GM12878 (cell line): Measurements from ENCODE around the gene DNHD1. TPM values are rescaled to one million over a fixed set of nuclear protein-coding genes. Genes with fewer than 3 reads are reported as not detected.

Experiments
- ATAC-seq: fragments of 200-7000 bp; cut with Tn5 transposase; 3 replicates; pipeline ENCODE4 v1.9.1; 2020; ENCODE audit warnings: mild to moderate bottlenecking, moderate library complexity
- BruUV-seq: library from RNA; stranded (reverse); fragments of 400-500 nt; replicated peaks from 2 replicates; lab custom pipeline; 2021; lab: Mats Ljungman, UMichigan
- CTCF ChIA-PET: fragments of 300-600 bp; sonication (Branson Sonifier 250); formaldehyde crosslinking; extraction: SDS; loops from one replicate; lab custom pipeline; 2021; ENCODE audit warnings: inconsistent platforms; lab: Yijun Ruan, JAX
- POLR2A ChIA-PET: fragments of 350-600 bp; formaldehyde crosslinking; extraction: SDS; loops from one replicate; lab custom pipeline; 2021; ENCODE audit warnings: inconsistent platforms; lab: Charles Lee
- RAD21 ChIA-PET: fragments of 300-600 bp; sonication (Branson Sonifier 250); formaldehyde crosslinking; loops from one replicate; lab custom pipeline; 2023; ENCODE audit warnings: antibody characterized with exemption; ENCODE audit not compliant: unreplicated experiment; lab: Charles Lee
- SMC1A ChIA-PET: fragments of 300-600 bp; sonication (Branson Sonifier 250); formaldehyde crosslinking; loops from one replicate; lab custom pipeline; 2023; ENCODE audit not compliant: unreplicated experiment, uncharacterized antibody; lab: Charles Lee
- DNase-seq: peaks from one replicate; pipeline ENCODE4 v3.0.0-alpha.2; 2011; ENCODE audit warnings: low read depth, low spot score
- FAIRE-seq: peaks from 3 replicates; lab custom pipeline; 2011; peaks lifted over from hg19 to GRCh38; lab: Jason Lieb, UNC
- H2AFZ ChIP-seq: 2 replicates; pipeline ENCODE4 v1.6.0; 2011; ENCODE audit warnings: low read depth, low read length, control low read depth; ENCODE audit not compliant: control insufficient read depth
- H3K27ac ChIP-seq: 2 replicates; pipeline ENCODE4 v1.5.1; 2011; ENCODE audit warnings: control low read depth; ENCODE audit not compliant: control insufficient read depth, insufficient read depth
- H3K27me3 ChIP-seq, 2 experiments: replicated peaks in 1 of 2; 2 replicates each; pipeline versions ENCODE4 v1.6.0 to v1.6.1; 2011; ENCODE audit warnings: low read length in 1 of 2; ENCODE audit not compliant: control insufficient read depth in 2 of 2, insufficient read depth in 2 of 2
- H3K36me3 ChIP-seq, 2 experiments: 2 replicates each; pipeline ENCODE4 v1.5.1; 2011; ENCODE audit warnings: low read length in 1 of 2; ENCODE audit not compliant: control insufficient read depth in 2 of 2, insufficient read depth in 2 of 2
- H3K4me1 ChIP-seq: 2 replicates; pipeline ENCODE4 v1.6.1; 2011; ENCODE audit warnings: mild to moderate bottlenecking, low read length, moderate library complexity, mixed read lengths; ENCODE audit not compliant: control insufficient read depth, insufficient read depth
- H3K4me2 ChIP-seq: 2 replicates; pipeline ENCODE4 v1.6.0; 2011; ENCODE audit warnings: control low read depth; ENCODE audit not compliant: control insufficient read depth, insufficient read depth
- H3K4me3 ChIP-seq: fragments of 200-600 bp; sonication (generic); 2 replicates; pipeline ENCODE4 v1.5.1; 2016
- H3K79me2 ChIP-seq: 2 replicates; pipeline ENCODE4 v1.6.0; 2011; ENCODE audit warnings: low read length; ENCODE audit not compliant: control insufficient read depth, insufficient read depth
- H3K9ac ChIP-seq: 2 replicates; pipeline ENCODE4 v1.8.0; 2011; ENCODE audit warnings: low read length, control low read depth, mixed read lengths; ENCODE audit not compliant: control insufficient read depth, insufficient read depth
- H3K9me3 ChIP-seq: replicated peaks from 3 replicates; pipeline ENCODE4 v1.5.1; 2011; ENCODE audit warnings: mild to moderate bottlenecking, low read length; ENCODE audit not compliant: control insufficient read depth, insufficient read depth
- H4K20me1 ChIP-seq: 2 replicates; pipeline ENCODE4 v1.6.0; 2011; ENCODE audit not compliant: control insufficient read depth, insufficient read depth
- DPF2 ChIP-seq: fragments of 450-650 bp; IDR thresholded peaks from 2 replicates; pipeline ENCODE4 v1.6.1; 2017; ENCODE audit warnings: mild to moderate bottlenecking
- HDAC2 ChIP-seq: fragments of 200-600 bp; sonication (generic); IDR thresholded peaks from 2 replicates; pipeline ENCODE4 v1.6.1; 2017
- NFIC ChIP-seq: IDR thresholded peaks from 2 replicates; pipeline ENCODE4 v1.6.1; 2012; ENCODE audit warnings: low read depth, mild to moderate bottlenecking, inconsistent platforms, low read length, moderate library complexity
- NFXL1 ChIP-seq: fragments of 450-650 bp; IDR thresholded peaks from 2 replicates; pipeline ENCODE4 v1.6.1; 2017; ENCODE audit warnings: antibody characterized with exemption, mild to moderate bottlenecking, borderline replicate concordance
- NFYA ChIP-seq: IDR thresholded peaks from 2 replicates; pipeline ENCODE4 v1.6.1; 2011; ENCODE audit warnings: low read depth, mild to moderate bottlenecking, low read length, improper control_type of control experiment, borderline replicate concordance
- NFYB ChIP-seq: IDR thresholded peaks from 2 replicates; pipeline ENCODE4 v1.6.1; 2011; ENCODE audit warnings: low read depth, mild to moderate bottlenecking, low read length, improper control_type of control experiment, moderate library complexity; ENCODE audit not compliant: insufficient read depth
- POLR2AphosphoS5 ChIP-seq: IDR thresholded peaks from 2 replicates; pipeline ENCODE4 v1.6.1; 2011; ENCODE audit warnings: mild to moderate bottlenecking, low read length, inconsistent platforms
- RFX5 ChIP-seq: IDR thresholded peaks from 2 replicates; pipeline ENCODE4 v1.6.1; 2011; ENCODE audit warnings: low read depth, low read length, improper control_type of control experiment
- TBL1XR1 ChIP-seq: IDR thresholded peaks from 2 replicates; pipeline ENCODE4 v1.6.1; 2012; ENCODE audit warnings: low read depth, low read length, improper control_type of control experiment
- ZBTB11 ChIP-seq: fragments of 450-650 bp; formaldehyde crosslinking; IDR thresholded peaks from 2 replicates; pipeline ENCODE4 v1.5.0; 2022; ENCODE audit warnings: mild to moderate bottlenecking, missing genetic modification characterization
- WGBS: methylation state at CpG from one replicate; pipeline ENCODE4 v1.1.6; 2016; ENCODE audit warnings: low lambda C conversion rate; ENCODE audit not compliant: insufficient replicate concordance, insufficient coverage; ENCODE audit errors: missing lambda C conversion rate; 5-methylcytosine and 5-hydroxymethylcytosine counted together
- in situ Hi-C: fragments of 300-500 bp; cut with MboI; formaldehyde crosslinking; loops from 9 replicates; pipeline ENCODE4 v1.14.3; 2018; ENCODE audit warnings: mixed read lengths
- intact Hi-C: fragments of 100-400 bp; cut with micrococcal nuclease; formaldehyde crosslinking; loops from one replicate; pipeline ENCODE4 v1.14.2; 2022; ENCODE audit not compliant: unreplicated experiment
- polyA plus RNA-seq, 11 experiments: library from polyadenylated mRNA; depleted of rRNA in 4 of 11; unstranded in 6 of 11; stranded (reverse) in 5 of 11; fragments of >200 nt; fragmentation: Nextera tagmentation in 4 of 11; fragmentation: Illumina TruSeq in 1 of 11; extraction: Ambion mirVana in 4 of 11; extraction: Trizol in 1 of 11; gene quantifications; 1 replicate in 1 of 11; 2 replicates in 10 of 11; pipeline versions ENCODE4 v1.2.1 to v1.2.3, GENCODE V29; 2011 to 2016; ENCODE audit warnings: inconsistent platforms in 2 of 11, missing spikeins in 2 of 11, low read depth in 1 of 11
- total RNA-seq, 4 experiments: library from RNA; depleted of rRNA in 3 of 4; stranded (reverse); fragments of >200 nt in 3 of 4; fragmentation: Illumina TruSeq in 1 of 4; extraction: Trizol in 1 of 4; gene quantifications; 2 replicates each; pipeline versions ENCODE4 v1.2.1 to v1.2.3, GENCODE V29; 2013 to 2021
- TF ChIP-seq, protein P1 (sequence below): fragments of 450-650 bp; IDR thresholded peaks from 2 replicates; pipeline ENCODE4 v1.6.1; 2017; ENCODE audit warnings: mild to moderate bottlenecking, moderate library complexity

The DNHD1 gene
- total and polyA plus RNA-seq, 10 of the 15 experiments (the other 5 are each of a cell fraction or from before 2014, with no cell fraction given) = 0.99 to 16.9 (median 8.6) TPM

- no peak for DNase-seq
- no peaks in the 10 kb centered on the region for H3K27me3 ChIP-seq
- BruUV-seq = no TSS peak
- no peaks in the 10 kb centered on the region for H4K20me1 ChIP-seq
- no peak overlapping the region for H3K4me3 ChIP-seq
- in situ Hi-C loops = no loop called here
- no peaks in the 10 kb centered on the region for H3K9me3 ChIP-seq
- no peak overlapping the region for H3K4me2 ChIP-seq
- no peak for TF ChIP-seq HDAC2
- TF ChIP-seq RFX5 = no peak
- TF ChIP-seq DPF2 = no peak
- TF ChIP-seq NFYA = no peak
- no peak for FAIRE-seq
- H3K36me3 ChIP-seq = no peaks in the 10 kb centered on the region
- no peaks in the 10 kb centered on the region for H3K79me2 ChIP-seq
- POLR2A ChIA-PET = no interaction called here
- H3K9ac ChIP-seq = no peak overlapping the region
- SMC1A ChIA-PET = interaction anchor here (0.8 kb wide), 1 partner anchor 113 kb away, joined by 5 read pairs; no protein-coding TSS in a partner anchor
- RAD21 ChIA-PET = interaction anchor here (1.1 kb wide), 1 partner anchor 26 kb away, joined by 3 read pairs; no protein-coding TSS in a partner anchor
- intact Hi-C loops = no loop called here
- 92% methylated on average over 1 of the region's 1 CpG for WGBS
- no peak overlapping the region for H3K27ac ChIP-seq
- ATAC-seq = no peak
- no peak overlapping the region for H2AFZ ChIP-seq
- CTCF ChIA-PET = interaction anchor here (0.6 to 1.4 kb wide), 2 partner anchors 28 to 53 kb away, joined by 3 to 6 read pairs; no protein-coding TSS in a partner anchor
- no peaks in the 10 kb centered on the region for H3K4me1 ChIP-seq
These were observed 62.3 kb downstream of the DNHD1 start for GRCh38 chr11:6559369-6559768.

DNA sequence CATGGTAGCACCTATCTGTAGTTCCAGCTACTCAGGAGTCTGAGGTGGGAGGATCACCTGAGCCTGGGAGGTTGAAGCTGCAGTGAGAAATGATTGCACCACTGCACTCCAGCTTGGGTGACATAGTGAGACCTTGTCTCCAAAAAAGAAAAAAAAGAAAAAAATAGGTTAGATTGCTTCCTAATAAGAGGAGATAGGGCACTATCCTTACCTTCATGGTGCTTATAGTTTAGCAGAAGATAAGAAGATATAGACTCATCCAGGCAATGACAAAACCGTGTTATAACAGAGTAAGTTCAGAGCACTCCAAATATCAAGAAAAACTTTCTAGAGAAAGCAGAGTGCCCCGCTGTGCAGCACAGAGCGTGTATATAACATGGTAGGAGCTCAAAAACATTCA lies 64.2 kb downstream of the DNHD1 start:
- ChIA-PET SMC1A (no interaction called here), RAD21 (no interaction called here), POLR2A (no interaction called here), CTCF (interaction anchor here (1.6 kb wide), 1 partner anchor 12 kb away, joined by 3 read pairs; no protein-coding TSS in a partner anchor)
- DNase-seq (no peak), ATAC-seq (no peak), FAIRE-seq (no peak)
- Histone ChIP-seq H3K36me3 (no peaks in the 10 kb centered on the region), H4K20me1 (no peaks in the 10 kb centered on the region), H3K9ac (no peak overlapping the region), H3K4me3 (no peak overlapping the region), H3K79me2 (no peaks in the 10 kb centered on the region), H3K9me3 (no peaks in the 10 kb centered on the region), H3K27me3 (no peaks in the 10 kb centered on the region), H3K4me2 (no peak overlapping the region), H2AFZ (no peak overlapping the region), H3K27ac (no peak overlapping the region), H3K4me1 (no peaks in the 10 kb centered on the region)
- intact Hi-C loops = no loop called here
- in situ Hi-C loops = no loop called here
- WGBS = 94% methylated on average over 3 of the region's 3 CpGs
- no TSS peak for BruUV-seq
- TF ChIP-seq NFIC (no peak), ZBTB11 (no peak), TBL1XR1 (no peak), NFYB (no peak), POLR2AphosphoS5 (no peak), NFXL1 (no peak)
- TF ChIP-seq, protein P1, sequence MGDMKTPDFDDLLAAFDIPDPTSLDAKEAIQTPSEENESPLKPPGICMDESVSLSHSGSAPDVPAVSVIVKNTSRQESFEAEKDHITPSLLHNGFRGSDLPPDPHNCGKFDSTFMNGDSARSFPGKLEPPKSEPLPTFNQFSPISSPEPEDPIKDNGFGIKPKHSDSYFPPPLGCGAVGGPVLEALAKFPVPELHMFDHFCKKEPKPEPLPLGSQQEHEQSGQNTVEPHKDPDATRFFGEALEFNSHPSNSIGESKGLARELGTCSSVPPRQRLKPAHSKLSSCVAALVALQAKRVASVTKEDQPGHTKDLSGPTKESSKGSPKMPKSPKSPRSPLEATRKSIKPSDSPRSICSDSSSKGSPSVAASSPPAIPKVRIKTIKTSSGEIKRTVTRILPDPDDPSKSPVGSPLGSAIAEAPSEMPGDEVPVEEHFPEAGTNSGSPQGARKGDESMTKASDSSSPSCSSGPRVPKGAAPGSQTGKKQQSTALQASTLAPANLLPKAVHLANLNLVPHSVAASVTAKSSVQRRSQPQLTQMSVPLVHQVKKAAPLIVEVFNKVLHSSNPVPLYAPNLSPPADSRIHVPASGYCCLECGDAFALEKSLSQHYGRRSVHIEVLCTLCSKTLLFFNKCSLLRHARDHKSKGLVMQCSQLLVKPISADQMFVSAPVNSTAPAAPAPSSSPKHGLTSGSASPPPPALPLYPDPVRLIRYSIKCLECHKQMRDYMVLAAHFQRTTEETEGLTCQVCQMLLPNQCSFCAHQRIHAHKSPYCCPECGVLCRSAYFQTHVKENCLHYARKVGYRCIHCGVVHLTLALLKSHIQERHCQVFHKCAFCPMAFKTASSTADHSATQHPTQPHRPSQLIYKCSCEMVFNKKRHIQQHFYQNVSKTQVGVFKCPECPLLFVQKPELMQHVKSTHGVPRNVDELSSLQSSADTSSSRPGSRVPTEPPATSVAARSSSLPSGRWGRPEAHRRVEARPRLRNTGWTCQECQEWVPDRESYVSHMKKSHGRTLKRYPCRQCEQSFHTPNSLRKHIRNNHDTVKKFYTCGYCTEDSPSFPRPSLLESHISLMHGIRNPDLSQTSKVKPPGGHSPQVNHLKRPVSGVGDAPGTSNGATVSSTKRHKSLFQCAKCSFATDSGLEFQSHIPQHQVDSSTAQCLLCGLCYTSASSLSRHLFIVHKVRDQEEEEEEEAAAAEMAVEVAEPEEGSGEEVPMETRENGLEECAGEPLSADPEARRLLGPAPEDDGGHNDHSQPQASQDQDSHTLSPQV = no peak
- TF ChIP-seq, all 136 proteins: peak for 0
